COR-L47 (cell line): Measurements from ENCODE around the gene ICOSLG.
"Not testable (repeated sequence)": the region's sequence is repeated elsewhere in the genome, so short reads cannot be mapped to it uniquely, and the experiment has no call there.

Experiments used
- DNase-seq: peaks from one replicate; lab custom pipeline; 2025; lab: John Stamatoyannopoulos, UW

The ICOSLG gene

DNA sequence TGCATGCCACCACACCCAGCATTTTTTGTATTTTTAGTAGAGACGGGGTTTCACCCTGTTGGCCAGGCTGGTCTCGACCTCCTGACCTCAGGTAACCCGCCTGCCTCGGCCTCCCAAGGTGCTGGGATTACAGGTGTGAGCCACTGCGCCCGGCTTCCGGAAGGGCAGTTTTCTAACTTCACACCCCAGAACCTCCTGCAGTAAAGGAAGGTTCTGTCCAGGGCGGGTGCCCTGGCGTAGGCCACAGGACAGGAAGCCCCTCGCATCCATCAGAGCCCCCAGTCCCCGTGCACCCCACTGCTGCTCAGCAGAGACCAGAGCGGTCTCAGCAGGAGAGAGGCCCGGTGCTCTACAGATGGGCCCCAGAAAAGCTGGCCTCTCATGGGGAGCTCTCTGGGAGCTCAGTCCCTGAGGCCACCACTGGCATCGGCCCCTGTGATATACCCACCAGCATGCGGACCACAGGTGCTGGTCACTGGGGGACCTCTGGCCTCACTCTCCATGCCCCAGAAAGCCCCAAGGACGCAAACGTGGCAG, 25.1 kb upstream of the ICOSLG start:
- no peak for DNase-seq

DNA sequence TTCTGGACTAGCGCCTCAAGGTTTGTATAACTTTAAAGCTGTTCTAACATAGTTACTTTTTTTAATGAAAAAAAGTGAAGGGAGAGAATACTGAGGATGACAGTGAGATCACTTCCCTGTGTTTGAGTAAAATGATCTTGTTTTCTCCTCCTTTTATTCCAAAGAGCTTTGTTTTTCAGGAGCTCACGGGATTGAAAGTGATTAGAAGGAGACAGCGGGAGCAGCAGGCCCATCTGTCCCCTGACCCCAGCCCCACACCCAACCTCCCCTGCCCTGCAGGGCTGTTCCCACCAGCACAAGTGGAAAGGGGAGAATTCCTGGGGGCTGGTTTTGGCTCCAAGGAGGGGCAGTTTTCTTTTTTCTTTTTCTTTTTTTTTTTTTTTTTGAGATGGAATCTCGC, 23.0 kb upstream of the ICOSLG start:
- DNase-seq = no peak

DNA sequence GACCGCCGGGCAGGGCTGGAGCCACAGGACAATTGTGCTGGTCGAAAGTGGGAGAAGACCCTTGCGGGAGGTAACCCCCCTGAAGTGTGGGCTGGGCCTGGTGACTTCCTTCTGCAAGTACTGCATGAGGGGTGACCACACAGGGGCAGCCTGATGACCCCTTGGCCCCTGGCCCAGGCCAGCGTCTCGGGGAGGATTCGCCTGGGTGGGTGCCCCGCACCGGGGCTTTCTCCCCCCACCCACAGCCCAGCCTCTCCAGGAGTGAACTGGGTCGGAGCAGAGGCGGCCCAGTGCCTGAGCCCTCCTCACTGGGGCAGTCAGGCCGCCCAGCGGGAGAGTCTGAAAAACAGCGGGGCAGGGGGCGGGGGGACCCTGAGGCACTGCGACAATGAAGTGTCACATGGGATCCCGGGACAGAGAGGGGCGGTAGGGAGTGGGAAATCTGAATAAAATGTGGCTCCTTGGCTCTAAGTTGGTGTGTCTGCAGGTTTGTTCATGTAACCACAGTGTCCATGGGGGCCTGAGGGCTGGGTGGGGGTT, 22.5 kb upstream of the ICOSLG start:
- no peak for DNase-seq

DNA sequence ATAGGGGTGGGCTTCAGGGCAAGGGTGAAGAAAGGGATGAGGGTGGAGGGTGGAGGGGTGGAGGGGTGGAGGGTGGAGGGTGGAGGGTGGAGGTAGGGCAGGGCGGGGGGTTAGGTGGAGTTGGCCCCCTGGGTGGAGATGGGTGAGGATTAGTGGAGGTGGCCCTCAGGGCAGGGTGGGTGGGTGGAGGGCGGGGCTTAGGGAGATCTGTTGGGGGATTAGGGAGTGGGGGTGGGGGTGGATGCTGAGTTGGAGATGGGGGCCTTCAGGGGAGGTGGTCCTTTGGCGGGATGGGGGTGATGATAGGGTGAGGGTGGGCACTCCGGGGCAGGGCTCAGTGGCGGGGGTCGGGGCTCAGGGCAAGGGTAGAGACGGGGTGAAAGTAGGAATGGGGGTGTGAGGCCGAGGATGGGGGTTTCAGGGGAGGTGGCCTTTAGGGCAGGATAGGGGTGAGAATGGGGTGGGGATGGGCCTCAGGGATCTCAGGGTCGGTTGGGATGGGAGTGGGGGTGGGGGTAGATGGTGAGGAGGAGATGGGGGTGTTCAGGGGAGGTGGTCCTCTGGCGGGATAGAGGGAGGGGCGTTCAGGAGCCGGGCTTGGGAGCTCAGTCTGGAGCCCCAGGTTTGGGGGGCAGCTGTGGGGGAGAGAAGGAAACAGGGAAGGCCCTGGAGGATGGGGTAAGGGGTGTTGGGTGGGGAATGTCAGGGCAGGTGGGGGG, 21.8 kb upstream of the ICOSLG start:
- no peak for DNase-seq

DNA sequence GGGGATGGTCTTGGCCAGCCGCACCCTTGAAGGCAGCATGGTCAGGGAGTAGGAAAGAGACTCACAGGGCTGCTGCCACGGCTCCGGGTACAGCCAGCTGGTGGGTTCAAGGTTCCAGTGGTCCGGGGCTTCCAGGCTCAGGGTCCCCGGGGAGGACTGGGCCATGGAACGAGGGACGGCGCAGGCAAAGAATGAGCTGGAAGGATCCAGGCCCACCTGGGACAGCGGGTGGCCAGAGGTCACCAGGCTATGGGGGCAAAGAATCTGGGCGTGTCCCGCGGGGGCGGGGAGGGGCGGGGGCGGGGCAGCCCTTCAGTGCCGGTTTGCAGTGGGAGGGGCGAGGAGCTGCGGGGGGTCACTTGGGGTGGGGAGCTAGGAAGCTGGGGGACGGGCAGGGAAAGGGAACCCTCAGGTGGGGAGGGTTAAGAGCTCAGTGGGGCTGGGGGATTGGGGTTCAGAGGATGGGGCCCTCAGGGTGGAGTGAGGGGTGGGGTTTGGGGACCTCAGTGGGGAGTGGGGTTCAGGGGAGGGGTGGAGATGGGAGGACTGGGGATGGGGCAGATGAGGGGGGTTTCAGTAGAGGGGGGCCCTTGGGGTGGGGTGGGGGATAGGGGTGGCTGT, 21.0 kb upstream of the ICOSLG start, which contains the start of gene DNMT3L:
TSS of gene DNMT3L (minus strand) at position 223 of the 621 bp plus-strand sequence. CDS start 638 bp downstream, outside the sequence.
- no peak for DNase-seq

DNA sequence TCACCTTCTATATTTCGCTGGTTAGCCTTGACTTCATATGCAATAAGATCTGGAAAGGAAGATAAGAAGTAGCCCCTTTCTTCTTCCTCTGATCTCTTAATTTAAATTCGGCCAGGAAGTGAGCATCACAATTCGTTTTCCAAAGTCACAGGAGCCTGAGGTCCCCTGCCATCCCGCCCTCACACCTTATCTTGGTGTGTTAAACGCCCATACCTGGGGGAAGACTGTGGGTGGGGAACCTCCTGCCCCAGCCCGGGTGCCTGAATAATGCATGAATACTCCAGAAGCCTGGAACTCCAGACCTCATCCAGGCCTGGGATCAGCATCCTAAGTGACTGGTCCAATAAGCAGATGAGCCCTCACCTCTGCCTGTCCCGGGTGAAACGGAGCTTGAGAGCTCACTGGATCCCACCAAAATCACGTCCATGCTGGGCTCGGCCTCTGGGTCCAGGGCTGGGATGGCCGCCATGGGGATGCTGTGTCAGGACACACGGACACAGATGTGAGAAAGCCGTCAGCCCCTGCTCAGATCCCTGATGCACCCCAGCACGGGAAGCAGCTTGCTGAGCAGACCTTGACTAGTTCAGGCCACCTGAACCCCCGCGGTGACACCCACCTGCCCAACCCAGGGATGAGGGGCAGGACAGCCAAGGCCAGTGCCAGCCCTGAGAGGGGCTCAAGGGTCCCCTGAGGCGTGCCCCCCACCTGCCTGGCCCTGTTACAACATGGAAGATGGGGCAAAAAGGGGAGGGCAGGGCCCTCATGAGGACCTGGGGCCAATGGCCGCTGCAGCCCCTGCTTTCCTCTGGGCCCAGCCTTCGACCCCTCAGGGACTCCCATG, 20.3 kb upstream of the ICOSLG start:
- DNase-seq = no peak

DNA sequence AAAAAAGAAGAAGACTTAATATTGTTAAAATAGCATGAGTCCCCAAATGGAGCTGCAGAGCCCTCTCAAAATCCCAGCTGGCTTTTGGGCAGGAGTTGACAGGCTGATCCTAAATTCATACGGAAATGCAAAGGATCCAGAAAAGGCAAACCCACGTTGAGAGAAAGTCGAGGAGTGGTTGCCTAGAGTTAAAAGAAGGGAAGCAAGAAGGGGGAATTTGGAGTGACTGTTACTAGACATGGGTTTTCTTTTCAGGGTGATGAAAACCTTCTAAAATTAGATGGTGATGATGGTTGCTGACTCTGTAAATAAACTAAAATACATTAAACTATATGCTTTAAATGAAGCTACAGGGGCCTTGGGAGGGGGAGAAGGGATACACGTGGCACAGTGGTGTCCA, 19.3 kb upstream of the ICOSLG start:
- DNase-seq = no peak

DNA sequence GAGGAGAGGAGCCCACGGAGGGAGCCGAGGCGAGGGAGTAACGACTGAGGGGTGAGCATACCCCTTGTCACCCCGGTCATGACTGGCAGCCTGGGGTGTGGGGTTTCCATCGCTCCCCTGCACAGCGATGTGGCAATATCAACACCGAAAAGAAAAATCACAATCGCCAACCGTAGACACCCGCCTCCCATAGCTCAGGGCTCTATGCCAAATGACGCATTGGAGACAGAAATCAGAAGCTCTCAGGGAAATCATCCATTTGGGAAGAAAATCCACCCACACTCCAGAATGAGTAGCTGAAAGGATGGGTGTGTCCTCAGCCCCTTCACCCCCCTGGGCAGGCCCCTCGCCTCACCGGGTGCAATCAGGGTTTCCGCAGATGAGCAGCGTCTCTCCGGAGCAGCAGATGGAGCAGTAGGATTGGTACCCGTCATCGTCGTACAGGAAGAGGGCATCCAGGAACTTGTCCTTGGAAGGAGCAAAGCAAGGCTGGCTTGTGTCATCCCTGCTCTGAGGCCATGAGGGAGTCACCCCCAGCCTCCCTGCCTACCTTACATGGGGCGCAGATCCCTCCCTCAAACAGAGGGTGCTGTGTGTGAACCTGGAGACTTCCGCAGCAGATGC, 18.5 kb upstream of the ICOSLG start:
- DNase-seq = no peak

DNA sequence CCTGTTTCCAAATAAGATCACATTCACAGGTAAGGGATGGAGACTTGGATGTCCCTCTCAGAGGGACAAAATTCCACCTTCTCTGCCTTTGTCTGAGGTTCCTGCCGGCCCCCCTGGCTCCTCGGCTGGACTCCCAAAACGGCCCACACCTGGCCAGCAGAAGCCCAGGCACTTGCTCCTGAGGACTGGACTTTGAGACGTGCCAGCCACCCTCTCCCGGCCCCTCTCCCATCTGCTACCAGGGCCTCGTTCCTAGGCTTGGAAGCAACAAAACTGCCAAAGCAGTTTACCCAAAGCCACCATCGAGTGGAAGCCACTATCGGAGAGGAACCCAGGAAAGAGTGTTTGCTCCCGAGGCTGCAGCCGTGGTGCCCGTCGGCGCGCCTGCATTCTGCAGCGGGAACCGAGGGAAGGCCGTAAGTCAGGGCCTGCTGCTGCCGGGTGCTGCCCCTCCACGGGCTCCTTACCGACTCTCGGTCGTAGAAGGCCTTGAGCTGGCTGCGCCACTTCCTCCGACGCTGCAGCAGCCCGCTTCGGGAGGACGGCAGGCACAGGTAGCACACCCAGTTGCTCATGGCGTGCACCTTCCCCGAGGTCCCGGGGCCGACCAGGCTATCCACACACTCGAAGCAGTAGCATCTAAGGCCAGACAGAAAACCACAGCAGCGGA, 17.4 kb upstream of the ICOSLG start:
- no peak for DNase-seq

DNA sequence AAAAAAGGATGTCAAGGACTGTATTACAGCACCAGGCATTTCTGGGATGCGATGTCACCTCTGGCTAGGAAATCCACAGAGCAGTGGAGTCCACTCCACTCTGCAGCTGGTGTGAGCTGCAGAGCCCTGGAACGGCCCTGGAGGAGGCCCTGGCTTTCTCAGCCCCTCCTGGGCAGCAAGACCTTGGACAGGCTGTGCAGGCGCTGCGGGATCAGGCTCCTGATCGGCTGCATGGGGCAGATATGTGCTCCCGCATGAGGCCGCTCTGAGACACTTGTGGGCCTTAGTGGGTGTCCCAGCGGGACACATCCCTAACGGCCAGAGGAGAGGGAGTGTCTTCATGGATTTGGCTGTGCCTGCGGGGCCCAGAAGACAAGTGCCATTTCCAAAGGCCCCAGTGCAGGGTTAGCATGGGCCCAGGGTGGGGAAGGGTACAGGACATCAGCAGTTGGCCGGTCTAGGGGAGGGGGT, 14.8 kb upstream of the ICOSLG start:
- DNase-seq = no peak

DNA sequence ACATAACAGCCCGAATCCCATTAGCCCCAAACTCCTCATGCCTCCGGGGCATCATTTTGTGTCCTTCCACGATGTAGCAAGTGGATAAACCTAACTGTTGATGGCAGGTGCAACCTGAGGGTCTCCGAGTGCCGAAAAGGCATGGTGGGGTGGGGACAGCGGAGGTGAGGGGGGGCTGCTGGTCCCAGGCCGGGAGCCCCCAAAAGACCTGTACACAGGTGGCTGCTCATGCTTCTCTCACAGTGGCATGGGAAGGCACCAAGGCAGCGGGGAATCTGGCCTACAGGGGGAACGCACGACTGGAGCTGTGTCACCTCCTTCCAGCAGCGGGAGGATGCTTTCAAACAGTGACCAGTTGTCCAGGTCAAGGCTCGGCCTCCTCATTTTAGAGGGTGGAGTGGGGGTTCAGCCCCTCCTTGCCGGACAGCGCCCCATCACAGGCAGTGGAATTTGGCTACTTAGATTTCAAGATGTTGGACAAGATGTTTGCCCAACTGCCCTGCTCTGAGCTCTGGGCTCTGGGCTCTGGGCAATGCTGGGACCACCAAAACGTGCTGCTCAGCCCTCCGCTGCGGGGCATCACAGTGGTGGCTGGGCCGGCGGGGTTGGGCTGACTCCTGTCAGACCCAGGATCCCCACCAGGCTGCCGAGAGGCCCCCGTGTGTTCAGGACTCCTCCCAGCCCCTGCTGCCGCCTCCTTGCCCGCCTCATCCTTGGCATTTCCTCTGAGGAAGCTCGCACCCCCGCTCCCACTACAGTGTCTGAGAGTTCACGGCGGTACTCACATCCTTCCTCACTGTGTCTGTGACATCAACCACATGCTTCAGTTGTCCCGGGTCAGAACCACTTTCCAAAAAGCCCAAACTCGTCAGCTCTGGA, 13.3 kb upstream of the ICOSLG start:
- DNase-seq = no peak

DNA sequence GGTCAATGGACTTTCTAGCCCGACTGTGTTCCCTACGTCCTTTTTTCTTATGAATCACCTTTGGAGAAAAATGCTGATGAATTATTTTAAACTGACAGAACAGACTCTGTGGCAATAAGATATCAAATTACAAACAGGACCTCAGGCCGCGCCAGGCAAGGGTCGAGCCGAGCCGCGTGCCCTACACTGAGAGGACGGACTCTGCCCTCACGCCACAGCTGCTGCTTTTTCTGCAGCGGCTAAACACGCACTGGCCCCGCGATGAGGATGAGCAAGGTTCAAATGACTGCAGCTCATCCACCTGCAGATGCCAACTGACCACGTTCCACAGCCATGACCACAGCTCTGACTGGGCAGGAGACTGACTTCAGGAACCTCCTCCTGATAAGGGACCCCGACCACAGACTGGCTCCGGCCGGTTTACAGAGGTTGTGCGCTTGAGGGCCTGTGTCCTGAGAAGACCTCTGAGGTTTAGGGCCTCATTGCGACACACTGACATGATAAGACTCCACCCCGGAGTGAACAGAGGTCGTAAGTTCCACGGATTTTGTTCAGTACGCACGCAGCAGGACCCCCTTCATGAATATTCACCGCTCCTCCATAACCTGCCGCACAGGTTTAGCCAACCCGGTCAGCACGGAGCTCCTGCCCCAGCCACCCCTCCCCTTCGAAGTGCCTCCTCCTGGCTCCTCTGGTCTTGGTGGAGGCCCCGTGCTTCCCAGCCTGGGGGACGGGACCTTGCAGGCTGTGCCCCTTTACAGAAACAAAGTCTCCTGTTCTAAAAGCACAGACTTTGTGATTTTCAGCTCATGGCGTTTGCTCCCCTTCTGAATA, 8.7 kb upstream of the ICOSLG start:
- DNase-seq = not testable (repeated sequence)

DNA sequence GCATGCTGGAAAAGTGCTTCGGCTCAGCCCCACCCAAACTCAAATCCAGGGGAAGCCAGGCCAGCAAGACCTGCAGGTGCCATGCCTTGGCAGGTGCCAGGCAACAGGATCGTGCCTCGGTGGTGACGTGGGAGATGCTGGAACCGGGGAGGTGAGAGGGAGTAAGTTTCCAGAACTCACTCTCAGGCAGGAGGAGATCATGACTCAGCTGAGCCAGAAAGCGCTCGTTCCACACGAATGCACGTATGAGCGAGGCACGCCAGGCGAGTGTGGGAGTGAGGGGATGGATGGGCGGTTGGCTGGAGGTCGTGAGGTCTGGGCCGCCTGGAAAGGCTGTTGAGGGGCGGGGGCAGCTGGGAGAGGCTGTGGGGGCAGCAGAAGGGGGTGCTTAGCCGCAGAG, 7.2 kb upstream of the ICOSLG start:
- DNase-seq = not testable (repeated sequence)

DNA sequence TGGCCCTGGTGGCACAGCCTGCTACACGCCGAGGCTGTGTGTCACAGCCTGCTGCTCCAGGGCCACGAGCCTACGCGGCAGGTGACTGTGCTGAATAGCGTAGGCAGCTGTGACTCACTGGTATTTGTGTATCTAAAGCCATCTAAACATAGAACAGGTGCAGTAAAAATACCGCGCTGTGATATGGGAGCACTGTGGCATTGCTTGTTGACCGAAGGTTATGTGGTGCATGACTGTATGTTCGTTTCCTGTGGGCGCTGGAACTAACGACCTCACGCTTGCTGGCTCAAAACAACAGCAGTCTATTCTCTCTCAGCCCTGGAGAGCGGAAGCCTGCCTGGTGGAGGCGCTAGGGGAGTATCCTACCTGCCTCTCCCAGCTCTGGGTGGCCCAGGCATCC, 3.2 kb upstream of the ICOSLG start:
- not testable (repeated sequence) for DNase-seq

DNA sequence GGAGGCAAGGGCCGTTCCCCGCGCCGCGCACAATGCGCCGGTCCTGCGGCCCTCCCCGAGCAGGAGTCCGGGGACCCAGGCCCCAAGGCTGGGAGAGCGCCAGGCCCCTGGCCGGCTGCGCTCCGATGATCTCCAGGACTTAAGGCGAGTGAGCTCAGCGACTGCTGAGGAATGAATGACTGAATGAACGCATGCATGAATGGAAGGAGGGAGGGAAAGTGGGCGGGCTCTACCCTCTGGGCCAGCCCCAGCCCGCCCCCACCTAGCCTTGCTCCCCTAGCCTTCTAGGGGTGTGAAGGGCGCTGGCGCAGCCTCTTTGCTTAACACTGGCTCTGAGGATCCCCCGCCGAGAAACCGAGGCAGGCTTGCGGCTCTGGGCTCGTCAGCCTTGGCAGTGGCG, 538 bp upstream of the ICOSLG start:
- not testable (repeated sequence) for DNase-seq

DNA sequence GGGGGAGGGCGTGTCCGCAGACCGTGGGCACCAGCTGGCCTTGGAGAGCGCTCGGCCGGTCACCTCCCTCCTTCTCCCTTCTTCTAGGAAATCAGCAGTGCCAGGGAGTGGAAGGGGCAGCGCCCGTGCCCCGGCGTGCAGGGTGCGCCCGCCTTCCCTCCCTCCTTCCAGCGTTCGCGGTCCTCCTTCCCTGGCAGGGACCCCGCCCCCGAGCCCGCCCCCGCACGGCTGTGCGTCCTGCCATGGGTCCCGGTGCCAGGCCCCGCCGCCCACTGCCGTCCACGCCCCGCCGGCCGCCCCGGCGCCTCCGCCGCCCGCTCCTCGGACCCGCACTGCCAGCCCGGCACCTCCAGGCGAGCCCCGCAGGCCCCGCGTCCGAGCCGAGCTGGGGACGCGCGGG, 390 bp downstream of the ICOSLG start:
- not testable (repeated sequence) for DNase-seq

DNA sequence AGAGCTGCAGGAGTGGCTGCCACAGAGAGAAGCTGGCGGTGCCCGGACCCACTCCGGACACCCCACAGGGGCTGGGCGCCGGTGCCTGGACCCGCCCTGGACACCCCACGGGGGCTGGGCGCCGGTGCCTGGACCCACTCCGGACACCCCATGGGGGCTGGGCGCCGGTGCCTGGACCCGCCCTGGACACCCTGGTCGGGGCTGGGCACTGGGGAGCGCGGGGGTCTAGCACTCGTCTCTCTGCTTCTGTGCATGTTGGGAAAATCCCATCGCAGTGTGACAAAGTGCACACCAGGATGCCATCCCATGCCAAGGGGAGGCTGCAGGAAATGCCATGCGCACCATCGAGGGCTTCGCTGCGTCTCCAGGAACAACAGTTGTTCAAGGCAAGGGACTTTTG, 11.2 kb downstream of the ICOSLG start:
- DNase-seq = not testable (repeated sequence)

DNA sequence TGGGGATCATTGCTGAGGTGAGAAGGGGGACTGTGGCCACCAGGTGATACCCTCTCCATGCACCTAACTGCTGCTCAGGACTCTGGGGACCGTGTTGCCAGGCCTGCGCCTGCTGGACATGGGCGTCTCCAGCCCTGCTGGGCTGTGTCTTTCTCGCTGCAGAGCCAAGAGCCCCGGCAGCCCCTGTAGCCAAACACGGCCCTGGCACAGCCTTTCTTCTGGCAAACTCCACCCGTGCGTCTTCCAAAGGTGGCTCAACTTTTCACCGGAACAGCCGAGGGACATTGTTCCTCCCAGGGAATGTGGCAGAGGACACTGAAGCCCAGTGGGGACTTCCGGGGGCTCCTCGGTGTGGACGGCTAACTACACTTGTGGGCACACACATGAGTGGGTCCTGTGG, 12.6 kb downstream of the ICOSLG start:
- DNase-seq = not testable (repeated sequence)

DNA sequence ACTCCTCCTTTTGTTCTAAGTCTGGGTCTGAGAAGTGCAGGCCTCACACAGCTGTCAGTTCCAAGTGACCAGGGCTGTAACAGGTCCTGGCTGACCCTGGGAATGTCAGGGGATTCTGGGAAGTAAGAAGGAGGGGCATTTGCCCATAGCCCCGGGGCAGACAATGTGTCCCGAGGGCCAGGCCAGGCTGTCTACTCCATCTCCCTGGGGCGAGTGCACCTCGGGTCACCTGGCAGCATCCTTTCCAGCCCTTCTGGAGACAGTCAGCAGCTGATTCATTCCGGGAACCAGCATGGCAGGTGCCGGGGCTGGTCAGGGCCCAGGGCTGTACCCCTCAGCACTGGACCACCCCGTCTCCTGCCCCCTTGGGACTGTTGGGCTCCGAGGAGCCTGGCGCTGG, 13.1 kb downstream of the ICOSLG start:
- not testable (repeated sequence) for DNase-seq
